Fibroblast of lung (primary cell): Measurements from ENCODE around the gene SLC25A34. TPM values are rescaled to one million over a fixed set of nuclear protein-coding genes. Genes with fewer than 3 reads are reported as not detected.
A peak's percentile ranks its signal among the peaks of the same experiment; 100 is the strongest.

Source experiments
- DNase-seq, 2 donors: peaks; one replicate each; pipeline versions ENCODE4 v3.0.0 to v3.0.0-alpha.2; 2010; ENCODE audit warnings: low read depth in 2 of 2
- H2AFZ ChIP-seq: 2 replicates; pipeline ENCODE4 v1.5.1; 2012; ENCODE audit warnings: low read length, control low read depth, inconsistent platforms
- H3K27ac ChIP-seq: 2 replicates; pipeline ENCODE4 v1.5.1; 2011; ENCODE audit warnings: low read length, control low read depth; ENCODE audit not compliant: insufficient read depth
- H3K27me3 ChIP-seq: 2 replicates; pipeline ENCODE4 v1.5.1; 2011; ENCODE audit warnings: mild to moderate bottlenecking, low read length; ENCODE audit not compliant: control insufficient read depth, insufficient read depth
- H3K36me3 ChIP-seq: 2 replicates; pipeline ENCODE4 v1.5.1; 2011; ENCODE audit warnings: low read length; ENCODE audit not compliant: control insufficient read depth, insufficient read depth
- H3K4me1 ChIP-seq: 2 replicates; pipeline ENCODE4 v1.5.1; 2011; ENCODE audit warnings: low read length; ENCODE audit not compliant: control insufficient read depth, insufficient read depth; ENCODE audit errors: extremely low read depth
- H3K4me2 ChIP-seq: 2 replicates; pipeline ENCODE4 v1.5.1; 2011; ENCODE audit warnings: low read length, control low read depth; ENCODE audit not compliant: insufficient read depth; ENCODE audit errors: extremely low read depth
- H3K4me3 ChIP-seq, 4 experiments: fragments of 200-600 bp in 1 of 4; sonication (generic) in 1 of 4; replicated peaks in 1 of 4; 2 replicates each; pipeline ENCODE4 v1.5.1; 2011 to 2016; ENCODE audit warnings: low read length in 4 of 4, low read depth in 3 of 4, mild to moderate bottlenecking in 3 of 4, control low read depth in 2 of 4, inconsistent platforms in 1 of 4, mixed read lengths in 1 of 4; ENCODE audit not compliant: insufficient read depth in 1 of 4; ENCODE audit errors: control extremely low read depth in 1 of 4
- H3K79me2 ChIP-seq: 2 replicates; pipeline ENCODE4 v1.5.1; 2012; ENCODE audit warnings: mild to moderate bottlenecking, low read length, inconsistent platforms; ENCODE audit not compliant: control insufficient read depth, insufficient read depth
- H3K9ac ChIP-seq: 2 replicates; pipeline ENCODE4 v1.5.1; 2011; ENCODE audit warnings: mild to moderate bottlenecking, low read length, control low read depth; ENCODE audit not compliant: insufficient read depth
- H3K9me3 ChIP-seq: 2 replicates; pipeline ENCODE4 v1.5.1; 2012; ENCODE audit warnings: low read depth, low read length; ENCODE audit not compliant: control insufficient read depth, insufficient read depth
- H4K20me1 ChIP-seq: 2 replicates; pipeline ENCODE4 v1.5.1; 2011; ENCODE audit warnings: low read length; ENCODE audit not compliant: control insufficient read depth, insufficient read depth; ENCODE audit errors: extremely low read depth
- CTCF ChIP-seq, 2 donors: IDR thresholded peaks in 1 of 2; conservative IDR thresholded peaks in 1 of 2; 1 replicate in 1 of 2; 2 replicates in 1 of 2; pipeline ENCODE4 v1.5.1; 2011 to 2012; ENCODE audit warnings: low read length in 2 of 2, control low read depth in 1 of 2, inconsistent platforms in 1 of 2, low read depth in 1 of 2, mild to moderate bottlenecking in 1 of 2
- EZH2 ChIP-seq: IDR thresholded peaks from 2 replicates; pipeline ENCODE4 v1.5.1; 2012; ENCODE audit warnings: low read length, control low read depth, mild to moderate bottlenecking; ENCODE audit errors: missing control alignments
- polyA plus RNA-seq, 2 donors: library from polyadenylated mRNA; depleted of rRNA in 1 of 2; stranded (reverse) in 1 of 2; unstranded in 1 of 2; fragments of >200 nt; gene quantifications; 2 replicates each; pipeline ENCODE4 v1.2.1, GENCODE V29; 2011 to 2012; ENCODE audit warnings: missing spikeins in 1 of 2
- total RNA-seq: library from RNA; depleted of rRNA; stranded (reverse); fragments of >200 nt; gene quantifications from 2 replicates; pipeline ENCODE4 v1.2.1, GENCODE V29; 2014

SLC25A34 gene
- total and polyA plus RNA-seq, 2 donors (not counting 1 experiment from before 2014, with no cell fraction given): 0.35 to 0.83 TPM

DNA sequence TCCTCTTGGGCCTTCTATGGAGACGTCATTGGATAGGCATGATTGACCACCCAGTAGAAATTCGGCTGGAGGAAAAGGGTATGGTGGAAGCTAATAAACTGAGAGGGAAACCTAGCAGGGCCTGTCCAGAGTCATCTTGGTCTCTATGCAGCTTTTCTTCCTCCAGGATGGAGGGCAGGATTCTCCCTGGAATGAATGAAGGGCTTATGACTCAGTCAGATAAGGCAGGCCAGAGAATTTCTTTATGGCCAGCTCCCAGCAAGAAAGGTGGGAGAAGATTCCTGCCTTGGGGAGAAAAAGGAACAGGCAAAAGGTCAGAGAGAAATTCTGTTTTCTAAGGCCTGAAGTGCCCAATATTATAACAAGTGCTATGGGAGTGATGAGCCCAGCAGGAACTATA is 39.6 kb downstream of the SLC25A34 start:
- no peak overlapping the region for H3K9ac ChIP-seq
- H3K9me3 ChIP-seq: no peaks in the 10 kb centered on the region
- no peak overlapping the region for H3K4me3 ChIP-seq
- H3K27me3 ChIP-seq: no peaks in the 10 kb centered on the region
- TF ChIP-seq CTCF (conservative IDR thresholded peaks at IDR 0.05 in 1 of 2, IDR thresholded peaks at IDR 0.05 in 1 of 2; ENCODE audit: low read depth in 1 of 2, low read length in 2 of 2) (no peak), EZH2 (no peak)
- no peak overlapping the region for H2AFZ ChIP-seq
- DNase-seq: peak in 1 of 2 donors; percentile 66
- no peaks in the 10 kb centered on the region for H3K79me2 ChIP-seq
- peaks cover 4% of the 10 kb centered on the region for H3K36me3 ChIP-seq
- H3K4me1 ChIP-seq: no peaks in the 10 kb centered on the region
- no peak overlapping the region for H3K4me2 ChIP-seq
- no peak overlapping the region for H3K27ac ChIP-seq
- no peaks in the 10 kb centered on the region for H4K20me1 ChIP-seq

DNA sequence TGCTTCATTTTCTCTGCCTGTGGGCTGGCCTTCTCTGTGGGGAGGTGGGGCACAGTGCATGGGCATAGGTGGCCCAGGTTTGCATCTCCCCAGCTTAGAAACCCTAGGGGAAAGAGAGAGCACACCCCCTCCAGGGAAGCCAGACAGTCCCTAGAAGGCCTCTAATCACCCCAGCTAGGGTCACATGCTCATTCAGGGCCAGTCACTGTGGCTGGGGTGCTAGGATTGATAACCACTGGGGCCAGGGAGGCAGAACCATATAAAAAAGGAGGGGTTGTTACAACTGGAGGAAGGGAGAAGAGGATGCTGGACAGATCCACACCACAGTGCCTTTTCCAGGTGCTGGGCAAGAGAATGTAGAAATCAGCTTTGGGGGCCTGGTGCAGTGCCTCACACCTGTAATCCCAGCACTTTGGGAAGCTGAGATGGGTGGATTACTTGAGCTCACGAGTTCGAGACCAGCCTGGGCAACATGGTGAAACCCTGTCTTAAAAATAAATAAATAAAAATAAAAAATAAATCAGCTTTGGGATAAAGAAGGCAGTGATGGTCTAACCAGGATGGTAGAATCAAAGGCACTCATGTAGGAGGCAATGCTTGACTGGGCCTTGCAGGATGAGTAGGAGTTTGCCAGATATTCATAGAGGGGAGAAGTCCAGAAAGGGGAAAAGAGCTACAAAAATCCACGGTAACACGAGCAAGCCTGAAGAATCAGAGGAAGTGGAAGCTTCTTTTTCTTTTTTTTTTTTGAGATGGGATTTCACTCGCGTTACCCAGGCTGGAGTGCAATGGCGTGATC is 42.0 kb downstream of the SLC25A34 start:
- H4K20me1 ChIP-seq: no peaks in the 10 kb centered on the region
- no peak overlapping the region for H3K9ac ChIP-seq
- no peak for TF ChIP-seq CTCF (conservative IDR thresholded peaks at IDR 0.05 in 1 of 2, IDR thresholded peaks at IDR 0.05 in 1 of 2; ENCODE audit: low read depth in 1 of 2, low read length in 2 of 2)
- no peak for TF ChIP-seq EZH2
- peaks cover 2% of the 10 kb centered on the region for H3K36me3 ChIP-seq
- no peaks in the 10 kb centered on the region for H3K27me3 ChIP-seq
- H3K79me2 ChIP-seq: no peaks in the 10 kb centered on the region
- no peak for DNase-seq
- H3K27ac ChIP-seq: no peak overlapping the region
- H3K4me1 ChIP-seq: no peaks in the 10 kb centered on the region
- H2AFZ ChIP-seq: no peak overlapping the region
- no peak overlapping the region for H3K4me3 ChIP-seq
- no peak overlapping the region for H3K4me2 ChIP-seq
- no peaks in the 10 kb centered on the region for H3K9me3 ChIP-seq

DNA sequence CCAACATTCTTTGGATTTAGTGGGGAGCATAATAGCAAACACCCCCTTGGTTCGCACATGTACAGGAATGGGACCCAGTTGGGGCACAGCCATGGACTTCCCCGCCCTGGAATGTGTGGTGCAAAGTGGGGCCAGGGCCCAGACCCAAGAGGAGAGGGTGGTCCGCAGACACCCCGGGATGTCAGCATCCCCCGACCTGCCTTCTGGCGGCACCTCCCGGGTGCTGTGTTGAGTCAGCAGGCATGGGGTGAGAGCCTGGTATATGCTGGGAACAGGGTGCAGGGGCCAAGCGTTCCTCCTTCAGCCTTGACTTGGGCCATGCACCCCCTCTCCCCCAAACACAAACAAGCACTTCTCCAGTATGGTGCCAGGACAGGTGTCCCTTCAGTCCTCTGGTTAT is 49.6 kb downstream of the SLC25A34 start:
- Histone ChIP-seq H3K4me2 (no peak overlapping the region), H3K36me3 (no peaks in the 10 kb centered on the region), H3K9me3 (no peaks in the 10 kb centered on the region), H3K4me1 (peaks cover 4% of the 10 kb centered on the region), H3K4me3 (no peak overlapping the region), H3K27me3 (no peaks in the 10 kb centered on the region), H3K27ac (no peak overlapping the region), H2AFZ (no peak overlapping the region), H3K9ac (no peak overlapping the region), H3K79me2 (no peaks in the 10 kb centered on the region), H4K20me1 (no peaks in the 10 kb centered on the region)
- no peak for TF ChIP-seq CTCF (conservative IDR thresholded peaks at IDR 0.05 in 1 of 2, IDR thresholded peaks at IDR 0.05 in 1 of 2; ENCODE audit: low read depth in 1 of 2, low read length in 2 of 2)
- TF ChIP-seq EZH2: no peak
- DNase-seq: no peak
